Skeletal muscle tissue (tissue), 4 donors: ENCODE measurements around the gene ZDHHC17. TPM values are rescaled to one million over a fixed set of nuclear protein-coding genes. Genes with fewer than 3 reads are reported as not detected.
A peak's percentile ranks its signal among the peaks of the same experiment; 100 is the strongest.

Experiments
- H3K27ac ChIP-seq: one replicate; pipeline ENCODE4 v1.7.0; 2013; ENCODE audit warnings: mild to moderate bottlenecking, low read depth, low read length, inconsistent platforms
- H3K27me3 ChIP-seq, 3 donors: one replicate each; pipeline ENCODE4 v1.7.0; 2013; ENCODE audit warnings: low read length in 3 of 3; ENCODE audit not compliant: control insufficient read depth in 3 of 3, insufficient read depth in 3 of 3
- H3K36me3 ChIP-seq, 3 donors: one replicate each; pipeline ENCODE4 v1.7.0; 2013; ENCODE audit warnings: low read length in 3 of 3; ENCODE audit not compliant: control insufficient read depth in 3 of 3, insufficient read depth in 3 of 3
- H3K4me1 ChIP-seq, 3 donors: one replicate each; pipeline ENCODE4 v1.7.0; 2013; ENCODE audit warnings: low read length in 3 of 3, mild to moderate bottlenecking in 3 of 3; ENCODE audit not compliant: control insufficient read depth in 3 of 3, insufficient read depth in 3 of 3
- H3K4me3 ChIP-seq, 3 donors: one replicate each; pipeline ENCODE4 v1.7.0; 2013; ENCODE audit warnings: low read length in 3 of 3
- H3K9ac ChIP-seq, 3 donors: one replicate each; pipeline ENCODE4 v1.7.0; 2013; ENCODE audit warnings: low read length in 3 of 3, mild to moderate bottlenecking in 3 of 3, moderate library complexity in 2 of 3, low read depth in 1 of 3
- H3K9me3 ChIP-seq, 3 donors: one replicate each; pipeline ENCODE4 v1.7.0; 2013; ENCODE audit warnings: low read length in 3 of 3; ENCODE audit not compliant: control insufficient read depth in 3 of 3
- total RNA-seq: library from RNA; depleted of rRNA; stranded (reverse); fragments of >200 nt; gene quantifications from one replicate; pipeline ENCODE4 v1.2.3, GENCODE V29; 2014
- donor health status: Osteomylitis.

ZDHHC17 gene
- total RNA-seq, 1 donor from 2014 or later, result 123 TPM

DNA sequence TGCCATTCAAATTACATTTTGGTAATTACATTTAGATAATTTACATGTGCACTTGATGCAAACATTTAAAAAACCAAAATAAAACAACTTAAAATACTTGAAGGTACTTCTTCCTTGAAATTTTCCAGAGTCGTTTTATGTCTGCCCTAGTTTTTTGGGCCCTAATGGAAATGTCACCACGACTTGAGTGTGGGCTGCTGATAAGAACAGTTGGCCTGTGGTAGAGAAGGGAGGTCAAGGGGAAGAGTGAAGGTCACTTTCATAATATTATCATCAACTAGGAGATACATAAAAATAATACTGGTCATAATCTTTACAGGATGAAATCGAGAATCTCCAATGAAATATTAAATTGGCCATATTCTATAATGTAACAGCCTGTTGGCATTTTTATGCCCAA is 23.1 kb downstream of the ZDHHC17 start:
- no peak overlapping the region for H3K4me3 ChIP-seq
- no peak overlapping the region for H3K27ac ChIP-seq
- peaks cover 10 to 19% (median 15%) of the 10 kb centered on the region in 3 donors for H3K4me1 ChIP-seq
- no peaks in the 10 kb centered on the region for H3K36me3 ChIP-seq
- no peaks in the 10 kb centered on the region for H3K9me3 ChIP-seq
- no peak overlapping the region for H3K9ac ChIP-seq
- H3K27me3 ChIP-seq, result no peaks in the 10 kb centered on the region

DNA sequence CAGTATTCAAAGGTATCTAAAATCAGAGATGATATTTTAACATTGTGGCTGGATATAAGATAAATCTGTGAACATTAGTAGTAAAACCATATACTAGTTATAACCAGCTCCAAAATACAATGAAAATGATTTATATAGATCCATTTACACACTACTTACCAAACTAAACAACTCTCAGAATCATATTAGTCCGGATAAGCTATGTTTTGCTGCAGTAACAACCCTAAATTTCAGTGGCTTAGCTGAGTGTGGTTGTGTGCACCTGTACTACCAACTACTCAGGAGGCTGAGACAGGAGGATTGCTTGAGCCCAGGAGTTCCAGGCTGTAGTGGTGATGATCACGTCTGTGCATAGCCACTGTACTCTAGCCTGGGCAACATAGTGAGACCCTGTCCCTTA is 23.8 kb downstream of the ZDHHC17 start:
- Histone ChIP-seq H3K9ac (no peak overlapping the region), H3K4me1 (peaks cover 3 to 17% (median 14%) of the 10 kb centered on the region in 3 donors), H3K36me3 (no peaks in the 10 kb centered on the region)

DNA sequence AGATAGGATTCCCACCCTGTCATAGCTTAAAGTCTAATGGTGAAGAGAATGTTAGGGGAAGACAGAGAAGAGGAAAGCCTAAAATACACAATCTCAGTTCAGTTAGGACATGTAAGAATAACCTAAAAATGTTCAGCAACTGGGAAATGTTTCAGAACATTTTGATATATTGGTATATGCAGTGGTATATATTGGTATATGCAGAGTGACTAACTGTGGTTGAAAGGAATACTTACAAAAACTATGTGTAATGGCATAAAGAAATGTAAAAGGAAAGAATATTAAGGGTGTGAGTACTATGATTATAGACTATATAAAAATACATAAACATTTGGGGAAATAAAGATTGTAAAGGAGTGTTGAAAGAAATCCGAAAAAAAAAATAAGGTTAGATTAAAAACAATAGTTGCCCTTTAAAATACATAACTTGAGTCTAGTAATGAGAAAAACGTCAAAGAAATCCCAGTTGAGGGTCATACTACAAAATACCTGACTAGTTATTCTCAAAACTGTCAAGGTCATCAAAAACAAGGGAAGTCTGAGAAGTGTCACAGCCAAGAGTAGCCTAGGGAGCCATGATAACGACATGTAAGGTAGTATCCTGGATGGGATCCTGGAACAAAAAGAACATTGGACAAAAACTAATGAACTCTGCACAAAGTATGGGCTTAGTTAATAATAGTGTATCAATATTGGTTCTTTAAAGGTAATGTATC is 25.6 kb downstream of the ZDHHC17 start:
- Histone ChIP-seq H3K9ac (no peak overlapping the region), H3K4me1 (peaks cover 3 to 11% (median 11%) of the 10 kb centered on the region in 3 donors), H3K4me3 (no peak overlapping the region), H3K36me3 (no peaks in the 10 kb centered on the region), H3K27me3 (no peaks in the 10 kb centered on the region), H3K9me3 (no peaks in the 10 kb centered on the region), H3K27ac (no peak overlapping the region)

More for the DNA sequence above, 23.8 kb downstream of the ZDHHC17 start:
- Histone ChIP-seq H3K27me3 (no peaks in the 10 kb centered on the region), H3K9me3 (no peaks in the 10 kb centered on the region), H3K4me3 (no peak overlapping the region), H3K27ac (no peak overlapping the region)

GRCh38 chr12:76790564-76791552 is 26.9 kb downstream of the ZDHHC17 start:
- Histone ChIP-seq H3K9ac (peak overlapping the region in 1 of 3 donors; percentile 12), H3K4me1 (peaks cover 3 to 8% (median 6%) of the 10 kb centered on the region in 3 donors)

DNA sequence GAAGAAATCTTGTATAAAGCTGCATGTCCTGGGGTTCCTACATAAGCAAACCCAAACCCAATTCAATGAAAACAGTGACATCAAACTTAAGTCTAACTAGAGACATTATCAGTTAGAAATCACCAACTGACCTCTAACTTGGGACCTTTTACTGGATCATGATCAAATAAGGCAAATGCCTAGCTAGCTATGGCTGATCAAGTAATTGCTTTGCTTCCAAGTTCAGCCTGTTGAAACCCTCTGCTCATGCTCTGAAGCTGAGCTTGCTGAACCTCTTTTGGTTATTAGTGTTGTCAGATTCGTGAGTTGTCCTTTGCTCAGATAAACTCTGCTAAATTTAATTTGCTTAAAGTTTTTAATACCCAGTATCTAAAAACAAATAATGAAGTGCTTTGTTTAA is 28.9 kb downstream of the ZDHHC17 start:
- Histone ChIP-seq H3K4me1 (peaks cover 3 to 8% (median 6%) of the 10 kb centered on the region in 3 donors), H3K27me3 (no peaks in the 10 kb centered on the region), H3K27ac (no peak overlapping the region)

More at GRCh38 chr12:76790564-76791552, 26.9 kb downstream of the ZDHHC17 start:
- Histone ChIP-seq H3K27ac (no peak overlapping the region), H3K4me3 (no peak overlapping the region), H3K9me3 (no peaks in the 10 kb centered on the region), H3K36me3 (no peaks in the 10 kb centered on the region), H3K27me3 (no peaks in the 10 kb centered on the region)

DNA sequence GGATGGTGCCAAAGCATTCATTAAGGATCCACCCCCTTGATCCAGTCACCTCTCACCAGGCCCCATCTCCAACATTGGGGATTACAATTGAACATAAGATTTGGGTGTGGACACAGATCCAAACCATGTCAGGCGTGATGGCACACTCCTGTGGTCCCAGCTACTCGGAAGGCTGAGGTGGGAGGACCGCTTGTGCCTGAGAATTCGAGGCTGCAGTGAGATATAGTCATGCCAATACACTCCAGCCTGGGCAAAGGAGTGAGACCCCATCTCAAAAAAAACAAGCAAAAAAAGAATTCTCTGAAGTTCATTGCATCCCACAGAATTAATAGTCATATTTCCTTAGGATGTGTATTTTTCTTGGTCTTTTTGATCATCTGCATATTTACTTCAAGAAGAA is 34.9 kb downstream of the ZDHHC17 start:
- Histone ChIP-seq H3K36me3 (peaks cover 2 to 8% (median 6%) of the 10 kb centered on the region in 3 donors), H3K9ac (no peak overlapping the region), H3K27ac (no peak overlapping the region), H3K4me3 (no peak overlapping the region), H3K4me1 (no peaks in the 10 kb centered on the region), H3K9me3 (peaks cover 0 to 4% (median 0%) of the 10 kb centered on the region in 3 donors), H3K27me3 (no peaks in the 10 kb centered on the region)

More for the DNA sequence above, 28.9 kb downstream of the ZDHHC17 start:
- Histone ChIP-seq H3K36me3 (no peaks in the 10 kb centered on the region), H3K9ac (peak overlapping the region in 1 of 3 donors; percentile 57), H3K9me3 (no peaks in the 10 kb centered on the region), H3K4me3 (no peak overlapping the region)

- H3K36me3 ChIP-seq, result peaks cover 2 to 8% (median 6%) of the 10 kb centered on the region in 3 donors
- no peak overlapping the region for H3K27ac ChIP-seq
- no peak overlapping the region for H3K9ac ChIP-seq
- H3K4me1 ChIP-seq, result no peaks in the 10 kb centered on the region
- no peak overlapping the region for H3K4me3 ChIP-seq
- H3K27me3 ChIP-seq, result no peaks in the 10 kb centered on the region
- peaks cover 0 to 4% (median 0%) of the 10 kb centered on the region in 3 donors for H3K9me3 ChIP-seq
Observed at GRCh38 chr12:76799362-76799761, 35.4 kb downstream of the ZDHHC17 start.

DNA sequence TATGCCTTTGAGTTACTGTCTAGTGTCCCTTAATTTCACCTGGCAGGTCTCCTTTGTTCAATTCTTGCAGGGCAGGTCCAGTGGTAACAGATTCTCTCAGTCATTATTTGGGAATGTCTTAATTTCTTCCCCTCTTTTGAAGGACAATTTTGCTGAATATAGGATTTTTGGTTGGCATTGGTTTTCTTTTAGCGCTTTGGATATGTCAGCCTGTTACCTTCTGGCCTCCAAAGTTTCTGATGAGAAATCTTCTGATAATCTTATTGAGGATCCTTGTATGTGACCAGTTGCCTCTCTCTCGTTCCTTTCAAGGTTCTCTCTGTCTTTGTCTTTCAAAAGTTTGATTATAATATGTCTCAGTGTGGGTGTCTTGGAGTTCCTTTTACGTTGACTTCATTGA is 38.1 kb downstream of the ZDHHC17 start:
- H3K9ac ChIP-seq, result no peak overlapping the region
- peaks cover 10 to 23% (median 22%) of the 10 kb centered on the region in 3 donors for H3K36me3 ChIP-seq
- H3K27ac ChIP-seq, result no peak overlapping the region
- no peaks in the 10 kb centered on the region for H3K4me1 ChIP-seq
- H3K27me3 ChIP-seq, result no peaks in the 10 kb centered on the region
- H3K9me3 ChIP-seq, result peaks cover 0 to 4% (median 0%) of the 10 kb centered on the region in 3 donors
- no peak overlapping the region for H3K4me3 ChIP-seq

GRCh38 chr12:76804435-76804976 is 40.6 kb downstream of the ZDHHC17 start:
- Histone ChIP-seq H3K27ac (no peak overlapping the region), H3K36me3 (peaks cover 12 to 28% (median 16%) of the 10 kb centered on the region in 3 donors), H3K27me3 (no peaks in the 10 kb centered on the region), H3K9ac (no peak overlapping the region), H3K9me3 (peaks cover 0 to 4% (median 0%) of the 10 kb centered on the region in 3 donors), H3K4me3 (no peak overlapping the region), H3K4me1 (no peaks in the 10 kb centered on the region)
